Skeletal muscle satellite cell (primary cell): ENCODE data around the gene MAGEF1. TPM values are rescaled to one million over a fixed set of nuclear protein-coding genes. Genes with fewer than 3 reads are reported as not detected.
A peak's percentile ranks its signal among the peaks of the same experiment; 100 is the strongest.

ENCODE experiments used
- H3K27me3 ChIP-seq: 2 replicates; pipeline ENCODE4 v1.7.0; 2013; ENCODE audit warnings: low read length; ENCODE audit not compliant: control insufficient read depth, insufficient read depth
- H3K36me3 ChIP-seq: 2 replicates; pipeline ENCODE4 v1.7.0; 2013; ENCODE audit warnings: mild to moderate bottlenecking, control low read depth, low read length; ENCODE audit not compliant: insufficient read depth
- H3K4me1 ChIP-seq: 2 replicates; pipeline ENCODE4 v1.7.0; 2013; ENCODE audit warnings: low read length; ENCODE audit not compliant: control insufficient read depth, insufficient read depth
- H3K4me2 ChIP-seq: 2 replicates; pipeline ENCODE4 v1.7.0; 2013; ENCODE audit warnings: mild to moderate bottlenecking, low read length
- H3K4me3 ChIP-seq: 2 replicates; pipeline ENCODE4 v1.7.0; 2013; ENCODE audit warnings: low read length
- H3K9ac ChIP-seq: 2 replicates; pipeline ENCODE4 v1.7.0; 2013; ENCODE audit warnings: mild to moderate bottlenecking, low read depth, low read length, moderate library complexity
- H3K9me3 ChIP-seq: replicated peaks from 2 replicates; pipeline ENCODE4 v1.7.0; 2013; ENCODE audit warnings: mild to moderate bottlenecking, control low read depth, low read length
- total RNA-seq: library from RNA; depleted of rRNA; stranded (reverse); fragments of >200 nt; gene quantifications from 2 replicates; pipeline ENCODE4 v1.2.3, GENCODE V29; 2012; rRNA removed

MAGEF1 gene, protein sequence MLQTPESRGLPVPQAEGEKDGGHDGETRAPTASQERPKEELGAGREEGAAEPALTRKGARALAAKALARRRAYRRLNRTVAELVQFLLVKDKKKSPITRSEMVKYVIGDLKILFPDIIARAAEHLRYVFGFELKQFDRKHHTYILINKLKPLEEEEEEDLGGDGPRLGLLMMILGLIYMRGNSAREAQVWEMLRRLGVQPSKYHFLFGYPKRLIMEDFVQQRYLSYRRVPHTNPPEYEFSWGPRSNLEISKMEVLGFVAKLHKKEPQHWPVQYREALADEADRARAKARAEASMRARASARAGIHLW
- total RNA-seq: 10.7 and 11.7 TPM in 2 replicates

DNA sequence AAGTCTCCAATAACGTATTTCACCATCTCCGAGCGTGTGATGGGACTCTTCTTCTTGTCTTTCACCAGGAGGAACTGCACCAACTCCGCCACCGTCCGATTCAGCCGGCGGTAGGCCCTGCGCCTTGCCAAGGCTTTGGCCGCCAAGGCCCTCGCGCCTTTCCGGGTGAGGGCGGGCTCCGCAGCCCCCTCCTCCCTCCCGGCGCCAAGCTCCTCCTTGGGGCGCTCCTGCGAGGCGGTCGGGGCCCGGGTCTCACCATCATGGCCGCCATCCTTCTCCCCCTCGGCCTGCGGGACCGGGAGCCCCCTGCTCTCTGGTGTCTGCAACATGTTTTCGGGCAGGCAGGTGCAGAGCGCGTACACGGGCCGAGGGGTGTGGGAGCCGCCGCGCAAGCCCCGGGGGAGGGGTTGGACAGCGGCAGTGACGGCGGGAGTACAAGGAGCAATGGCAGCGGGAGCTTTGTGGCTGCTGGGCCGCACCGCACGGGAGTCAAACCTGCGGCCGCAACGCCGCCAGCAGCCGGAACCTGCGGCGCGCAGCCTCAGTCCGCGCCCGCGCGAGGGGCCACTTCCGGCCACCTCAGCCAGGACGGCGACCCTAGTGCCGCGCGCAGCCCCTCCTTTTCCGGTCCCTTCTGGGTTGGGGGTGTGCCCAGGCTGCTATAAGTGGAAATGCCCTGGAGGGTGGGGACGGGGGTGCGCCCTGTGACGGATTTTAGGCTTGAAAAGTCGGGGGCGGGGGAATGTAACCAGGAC, at the start of gene MAGEF1:
Gene MAGEF1 (minus strand): TSS at position 572 of the 755 bp plus-strand sequence. CDS start 243 bp downstream, at position 329.
- peak within 1 kb of the TSS; percentile 90 for H3K4me3 ChIP-seq
- peaks cover 33% of the 10 kb centered on the region for H3K4me1 ChIP-seq

DNA sequence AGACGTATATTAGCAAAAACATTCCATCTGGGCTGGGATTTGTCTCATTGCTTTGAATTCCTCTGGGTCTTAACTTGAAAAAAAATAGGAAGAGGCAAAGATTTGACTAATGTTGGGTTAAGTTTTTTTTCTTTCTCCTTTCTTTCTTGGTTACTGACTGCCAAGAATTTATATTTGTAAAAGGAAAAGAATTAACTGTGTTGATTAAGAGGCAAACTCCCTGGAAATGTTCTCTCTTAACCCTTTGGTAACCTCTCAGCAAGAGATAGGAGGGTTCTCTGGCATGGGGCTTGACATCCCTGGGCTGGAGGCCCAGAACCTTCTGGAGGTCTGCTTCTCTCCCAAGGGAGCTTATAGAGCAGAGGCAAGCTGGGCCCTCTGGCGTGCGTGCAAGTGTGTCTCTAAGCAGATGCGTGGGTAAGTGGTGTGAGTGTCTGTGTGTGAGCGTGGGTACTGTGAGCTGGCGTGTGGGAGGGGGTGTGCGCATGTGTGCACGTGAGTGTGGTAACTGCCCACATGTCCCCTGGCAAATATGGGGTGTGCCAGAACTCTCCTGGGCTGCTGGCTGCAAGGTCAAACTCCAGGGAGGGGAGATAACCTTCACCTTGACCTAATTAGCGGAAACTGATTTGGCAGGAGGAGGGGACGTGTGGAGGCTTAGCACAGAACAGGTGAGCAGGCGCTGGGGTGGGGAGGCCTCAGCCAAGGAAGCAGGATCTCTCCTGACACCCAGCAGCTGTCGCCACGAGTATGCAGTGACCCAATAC, 49.4 kb upstream of the MAGEF1 start:
- Histone ChIP-seq H3K9me3 (no peaks in the 10 kb centered on the region), H3K27me3 (peaks cover 19% of the 10 kb centered on the region), H3K36me3 (no peaks in the 10 kb centered on the region), H3K9ac (no peak overlapping the region), H3K4me3 (no peak overlapping the region), H3K4me2 (no peak overlapping the region), H3K4me1 (peaks cover 13% of the 10 kb centered on the region)

More for the DNA sequence above, at the start of gene MAGEF1:
- Histone ChIP-seq H3K4me2 (peak within 1 kb of the TSS; percentile 97), H3K9me3 (no peaks in the 10 kb centered on the region), H3K36me3 (peaks cover 19% of the 10 kb centered on the region), H3K27me3 (no peaks in the 10 kb centered on the region), H3K9ac (peak within 1 kb of the TSS; percentile 90)

DNA sequence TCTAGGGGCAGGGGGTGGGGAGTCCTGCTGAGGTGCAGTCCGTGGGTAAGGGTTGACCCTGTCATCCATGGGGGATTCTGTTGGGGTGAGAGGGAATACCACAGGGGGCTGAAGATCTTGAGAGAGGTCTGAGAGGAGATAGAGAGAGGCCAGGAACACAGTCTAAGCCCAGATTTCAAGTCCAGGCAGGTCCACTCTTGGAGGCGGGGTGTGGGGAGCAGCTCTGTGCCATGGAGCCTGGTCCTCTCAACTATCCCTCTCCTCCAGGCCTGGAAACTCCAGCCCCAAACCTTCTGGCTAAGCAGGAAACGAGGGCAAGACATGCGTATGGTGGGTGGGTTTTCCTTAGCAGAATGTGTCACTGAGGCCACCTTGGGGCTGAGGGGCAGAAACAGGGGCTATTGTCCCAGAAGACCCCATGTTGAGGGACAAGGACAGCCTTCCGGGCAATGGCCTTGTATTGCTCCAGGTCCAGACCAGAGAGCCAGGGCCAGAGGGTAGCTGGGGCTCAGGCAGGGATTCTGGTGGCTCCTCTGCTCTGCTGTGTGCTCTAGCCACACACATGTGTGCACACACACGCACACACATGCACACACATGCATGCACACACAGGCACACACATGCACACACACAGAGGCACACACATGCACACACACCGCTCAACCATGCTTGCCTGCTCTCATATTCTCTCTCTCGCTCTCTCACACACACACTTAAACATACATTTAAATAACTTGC, 48.6 kb upstream of the MAGEF1 start:
- H3K4me1 ChIP-seq: peaks cover 13% of the 10 kb centered on the region
- no peak overlapping the region for H3K9ac ChIP-seq
- H3K36me3 ChIP-seq: no peaks in the 10 kb centered on the region
- H3K27me3 ChIP-seq: peaks cover 18% of the 10 kb centered on the region
- H3K4me3 ChIP-seq: no peak overlapping the region
- no peak overlapping the region for H3K4me2 ChIP-seq
- H3K9me3 ChIP-seq: no peaks in the 10 kb centered on the region

DNA sequence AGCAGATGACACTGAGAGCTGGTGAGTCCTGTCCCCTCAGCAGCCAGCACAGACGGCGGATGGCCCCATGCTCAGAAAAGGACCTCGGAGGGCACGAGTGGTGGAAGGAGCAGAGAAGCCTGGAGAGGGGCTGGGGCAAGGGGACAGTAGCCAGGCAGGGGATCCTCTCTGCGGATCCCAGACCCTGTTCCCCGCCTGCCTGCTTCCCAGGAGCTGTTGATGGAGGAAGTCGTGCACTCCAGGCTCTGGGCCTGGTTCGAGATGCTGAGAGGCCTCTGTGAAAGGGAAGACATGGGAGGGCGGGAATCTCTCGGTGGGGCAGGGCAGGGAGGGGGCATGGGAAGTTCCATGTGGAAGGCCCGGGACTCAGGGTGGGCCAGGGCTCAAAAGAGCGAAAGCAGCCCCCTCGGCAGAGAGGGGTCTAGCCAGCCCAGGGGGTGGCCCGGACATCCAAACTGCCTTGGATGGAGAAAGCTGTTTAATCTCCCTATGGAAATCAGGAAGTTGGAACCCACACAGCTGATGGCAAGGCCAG, 47.9 kb upstream of the MAGEF1 start:
- no peaks in the 10 kb centered on the region for H3K9me3 ChIP-seq
- H3K36me3 ChIP-seq: no peaks in the 10 kb centered on the region
- no peak overlapping the region for H3K4me2 ChIP-seq
- no peak overlapping the region for H3K4me3 ChIP-seq
- H3K27me3 ChIP-seq: peaks cover 18% of the 10 kb centered on the region
- H3K9ac ChIP-seq: no peak overlapping the region
- peaks cover 13% of the 10 kb centered on the region for H3K4me1 ChIP-seq

DNA sequence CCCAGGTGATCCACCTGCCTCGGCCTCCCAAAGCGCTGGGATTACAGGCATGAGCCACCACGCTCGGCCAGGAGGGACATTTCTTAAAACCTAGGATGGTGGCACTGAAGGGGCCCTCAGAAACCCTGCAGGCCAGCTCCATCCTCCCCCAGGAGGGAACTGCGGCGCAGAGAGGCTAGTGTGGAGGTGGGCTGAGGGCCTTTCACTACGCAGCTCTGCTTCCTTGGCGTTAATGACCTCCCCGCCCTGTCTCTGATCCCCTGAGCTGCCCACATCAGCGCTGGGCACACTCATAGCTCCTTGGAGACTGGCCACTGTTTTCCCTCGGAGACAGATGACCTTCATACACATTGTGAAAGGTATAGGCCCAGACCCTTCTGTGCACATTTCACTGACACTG, 46.2 kb upstream of the MAGEF1 start:
- peaks cover 13% of the 10 kb centered on the region for H3K4me1 ChIP-seq
- H3K4me3 ChIP-seq: no peak overlapping the region
- H3K9ac ChIP-seq: no peak overlapping the region
- H3K9me3 ChIP-seq: no peaks in the 10 kb centered on the region
- H3K4me2 ChIP-seq: no peak overlapping the region
- no peaks in the 10 kb centered on the region for H3K36me3 ChIP-seq
- H3K27me3 ChIP-seq: peaks cover 14% of the 10 kb centered on the region

DNA sequence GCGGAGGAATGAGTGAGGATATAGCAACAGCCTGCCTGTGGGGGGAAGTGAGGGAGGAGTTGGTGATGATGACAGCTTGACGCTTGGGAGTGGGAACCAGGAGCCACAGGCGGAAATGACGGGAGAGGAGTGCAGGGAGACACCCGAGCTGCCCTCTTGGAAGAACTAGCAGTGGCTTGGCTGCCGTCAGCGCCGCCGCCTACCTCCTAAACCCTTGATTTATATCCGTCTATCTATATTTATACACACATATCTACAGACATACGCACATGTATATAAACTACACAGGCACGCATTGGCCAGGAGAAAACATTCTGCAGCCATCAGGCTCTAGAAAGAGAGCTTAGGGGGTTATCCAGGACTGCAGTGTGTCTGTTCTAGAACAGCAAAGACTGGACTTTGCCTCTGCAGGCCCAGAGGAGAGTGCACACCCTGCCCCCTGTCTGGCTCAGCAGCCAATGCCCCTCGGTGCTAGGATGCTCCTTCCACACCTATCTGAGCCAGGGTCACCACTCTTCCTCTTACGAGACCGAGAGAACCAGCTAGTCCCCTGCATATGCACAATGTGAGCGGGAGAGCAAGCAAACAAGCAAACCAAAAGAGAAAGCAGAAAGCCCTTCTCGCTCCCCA, 45.3 kb upstream of the MAGEF1 start:
- H3K4me2 ChIP-seq: peak overlapping the region; percentile 74
- H3K36me3 ChIP-seq: no peaks in the 10 kb centered on the region
- H3K4me3 ChIP-seq: peak overlapping the region; percentile 40
- peaks cover 16% of the 10 kb centered on the region for H3K27me3 ChIP-seq
- H3K9me3 ChIP-seq: no peaks in the 10 kb centered on the region
- peaks cover 13% of the 10 kb centered on the region for H3K4me1 ChIP-seq
- H3K9ac ChIP-seq: peak overlapping the region; percentile 23

DNA sequence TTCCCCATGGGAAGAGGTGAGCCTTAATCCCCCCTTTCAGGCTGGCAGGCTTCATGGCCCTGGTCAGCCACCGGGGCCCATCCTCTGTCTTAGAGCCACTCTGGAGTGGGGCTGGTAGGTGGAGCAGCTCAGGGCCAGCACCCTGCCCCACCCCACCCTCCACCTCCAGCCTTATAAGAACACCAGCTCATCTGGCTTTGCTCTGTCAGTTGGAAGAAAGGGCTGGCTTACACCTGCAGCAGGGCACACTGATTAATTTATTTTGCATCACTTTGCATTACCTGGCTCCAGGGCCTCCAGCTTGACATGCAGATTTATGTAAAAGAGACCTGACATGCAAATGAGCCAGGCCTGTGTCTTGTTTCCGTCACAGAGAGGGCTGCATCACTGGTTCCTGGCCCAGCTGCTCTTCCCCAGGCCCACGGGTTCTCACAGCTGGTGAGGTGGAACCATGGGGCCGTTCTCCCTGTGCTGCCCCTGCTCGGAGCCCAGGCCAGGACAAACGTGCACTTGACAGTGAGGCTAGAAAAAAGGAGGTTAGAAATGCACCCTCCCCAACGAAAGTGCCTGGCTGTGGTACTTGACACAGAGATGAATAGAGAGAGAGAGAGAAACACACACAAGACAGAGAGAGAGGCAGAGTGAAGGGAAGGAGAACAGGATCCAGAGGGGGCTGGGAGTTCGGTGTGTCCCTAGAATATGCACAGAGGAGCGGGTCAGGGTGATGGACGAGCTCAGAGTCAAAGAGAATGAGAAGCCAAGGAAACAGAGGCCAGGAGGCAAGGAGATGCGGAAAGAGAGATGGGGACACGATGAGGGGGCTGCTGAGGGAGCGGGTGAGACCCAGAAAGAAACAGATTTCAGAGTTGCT, 44.5 kb upstream of the MAGEF1 start:
- Histone ChIP-seq H3K4me2 (peak overlapping the region; percentile 74), H3K9ac (peak overlapping the region; percentile 23), H3K36me3 (no peaks in the 10 kb centered on the region), H3K9me3 (no peaks in the 10 kb centered on the region), H3K4me1 (peaks cover 13% of the 10 kb centered on the region), H3K27me3 (peaks cover 11% of the 10 kb centered on the region), H3K4me3 (peak overlapping the region; percentile 40)

DNA sequence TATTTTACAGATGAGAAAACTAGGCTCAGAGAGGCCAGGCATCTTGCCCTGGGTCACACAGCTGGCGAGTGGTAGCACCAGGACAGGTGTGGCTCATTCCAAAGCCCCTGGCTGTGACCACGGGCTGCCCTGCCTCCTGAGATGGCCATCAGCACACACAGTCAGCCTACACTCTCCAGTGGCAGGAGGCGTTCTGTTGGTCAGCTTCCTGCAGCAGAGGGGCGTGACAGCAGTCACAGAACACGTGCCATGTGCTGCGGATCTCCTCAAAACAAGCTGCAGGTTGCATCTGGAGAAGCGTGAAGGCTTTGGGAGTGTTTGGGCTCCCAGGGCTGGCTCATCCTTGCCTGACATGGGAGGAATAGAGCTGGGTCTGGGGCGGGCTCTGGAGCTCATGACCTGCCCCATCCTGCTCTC, 43.5 kb upstream of the MAGEF1 start:
- H3K9me3 ChIP-seq: no peaks in the 10 kb centered on the region
- H3K4me1 ChIP-seq: peaks cover 13% of the 10 kb centered on the region
- no peak overlapping the region for H3K4me2 ChIP-seq
- H3K27me3 ChIP-seq: peaks cover 18% of the 10 kb centered on the region
- no peak overlapping the region for H3K9ac ChIP-seq
- no peak overlapping the region for H3K4me3 ChIP-seq
- no peaks in the 10 kb centered on the region for H3K36me3 ChIP-seq

DNA sequence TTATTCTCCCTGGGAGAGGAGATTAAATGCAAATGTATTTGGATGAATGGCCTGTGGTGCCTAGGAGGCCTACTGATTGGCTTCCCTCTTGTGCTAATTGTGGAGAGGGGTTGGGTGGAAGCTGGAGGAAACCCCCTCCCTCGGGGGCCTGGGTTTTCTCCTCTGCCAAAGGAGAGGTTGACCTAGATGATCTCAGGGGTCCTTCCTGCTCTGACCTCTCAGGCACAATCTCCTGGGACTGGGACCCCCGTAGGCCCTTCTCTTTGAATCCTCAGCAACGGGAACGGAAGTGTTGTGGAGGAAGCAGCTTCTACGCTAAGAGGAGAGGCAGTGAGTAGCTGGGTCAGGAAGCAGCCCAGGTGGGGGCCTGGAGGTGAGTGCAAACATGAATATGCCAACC, 40.5 kb upstream of the MAGEF1 start:
- Histone ChIP-seq H3K9me3 (no peaks in the 10 kb centered on the region), H3K36me3 (no peaks in the 10 kb centered on the region), H3K27me3 (peaks cover 37% of the 10 kb centered on the region), H3K9ac (no peak overlapping the region), H3K4me3 (no peak overlapping the region), H3K4me1 (peaks cover 11% of the 10 kb centered on the region), H3K4me2 (no peak overlapping the region)
